HG03354 (cell line): ENCODE data around the gene SLC35C1.

ENCODE experiments used
- ATAC-seq: cut with Tn5 transposase; IDR thresholded peaks from one replicate; pipeline ENCODE4 v1.9.1; 2021; ENCODE audit warnings: mild to moderate bottlenecking; ENCODE audit not compliant: unreplicated experiment, poor library complexity, severe bottlenecking

Gene SLC35C1

DNA sequence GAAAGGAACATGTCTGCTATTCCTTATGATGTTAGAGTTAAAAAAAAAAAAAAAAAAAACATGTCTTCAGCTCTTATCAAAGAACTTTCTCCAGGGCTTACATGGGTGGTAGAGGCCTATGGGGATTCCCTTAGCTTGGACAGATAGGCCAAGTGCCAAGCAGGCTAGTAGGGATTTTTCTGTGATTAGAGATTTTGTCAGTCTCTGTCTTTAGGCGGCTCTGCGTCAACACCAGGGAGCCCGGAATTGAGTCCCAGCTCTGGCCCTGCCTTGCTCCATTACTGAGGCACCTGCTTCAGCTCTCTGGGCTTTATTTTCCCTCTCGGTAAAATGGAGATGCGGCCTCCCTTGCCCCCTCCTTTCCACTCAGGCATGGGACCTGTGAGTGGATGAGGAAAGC, 55.4 kb downstream of the SLC35C1 start:
- no peak for ATAC-seq

DNA sequence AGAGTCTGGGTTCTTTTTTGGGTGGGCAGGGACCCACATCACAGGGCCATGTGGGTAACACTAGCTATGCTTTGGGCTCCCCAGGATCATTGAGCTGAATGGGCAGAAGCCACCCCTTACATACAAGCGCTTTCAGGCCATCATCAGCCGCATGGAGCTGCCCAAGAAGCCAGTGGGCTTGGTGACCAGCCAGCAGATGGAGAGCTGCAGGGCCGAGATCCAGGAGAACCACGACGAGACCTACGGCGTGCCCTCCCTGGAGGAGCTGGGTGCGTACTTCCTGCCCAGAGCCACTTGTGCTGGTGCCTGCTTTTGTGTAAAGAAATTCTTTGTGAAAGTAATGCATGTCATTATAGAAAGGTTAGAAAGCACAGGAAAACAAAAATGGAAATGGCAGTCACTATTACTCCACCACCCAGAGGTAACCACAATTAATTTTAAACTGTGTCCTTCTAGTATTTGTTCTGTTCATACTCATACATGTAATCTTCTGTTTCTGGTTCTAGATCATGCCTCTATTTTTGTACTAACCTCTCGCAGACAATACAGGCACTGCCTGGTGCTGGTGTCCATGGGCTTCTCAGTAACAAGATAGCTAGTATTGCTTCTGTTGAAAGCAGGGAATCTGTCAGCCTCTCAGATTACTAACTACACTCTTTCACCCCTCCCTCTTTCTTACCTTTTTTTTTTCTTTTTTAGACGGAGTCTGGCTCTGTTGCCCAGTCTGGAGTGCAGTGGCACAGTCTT, 56.0 kb downstream of the SLC35C1 start:
- ATAC-seq: no peak
